Prostate gland (tissue), 2 donors: Measurements from ENCODE around the gene HDLBP.

Experiments
- CTCF ChIP-seq, 4 experiments: fragments of 200-600 bp in 2 of 4; fragments of 450-650 bp in 2 of 4; sonication (generic) in 2 of 4; IDR thresholded peaks; 1 replicate in 3 of 4; 2 replicates in 1 of 4; pipeline ENCODE4 v1.5.1; 2016 to 2019; ENCODE audit warnings: antibody characterized with exemption in 4 of 4, mild to moderate bottlenecking in 2 of 4, moderate library complexity in 2 of 4
- POLR2A ChIP-seq: fragments of 450-650 bp; IDR thresholded peaks from one replicate; pipeline ENCODE4 v1.6.1; 2016; ENCODE audit warnings: antibody characterized with exemption, mild to moderate bottlenecking

- TF ChIP-seq CTCF (IDR thresholded peaks at IDR 0.05) (no peak), POLR2A (no peak)
Measured at GRCh38 chr2:241314226-241315092, 1.0 kb downstream of the HDLBP start.
